H1 (cell line): ENCODE measurements around the gene UCN.

Experiments used
- BACH1 ChIP-seq: IDR thresholded peaks from 2 replicates; pipeline ENCODE4 v1.6.1; 2012; ENCODE audit warnings: low read length, improper control_type of control experiment
- EP300 ChIP-seq, 2 experiments: IDR thresholded peaks; 1 replicate in 1 of 2; 2 replicates in 1 of 2; pipeline ENCODE4 v1.6.1; 2011 to 2012; ENCODE audit warnings: low read depth in 2 of 2, low read length in 2 of 2, mild to moderate bottlenecking in 2 of 2, borderline replicate concordance in 1 of 2, inconsistent platforms in 1 of 2, moderate library complexity in 1 of 2
- EZH2 ChIP-seq: fragments of 200-600 bp; sonication (generic); IDR thresholded peaks from 2 replicates; pipeline ENCODE4 v1.7.1; 2012; ENCODE audit warnings: low read depth, mild to moderate bottlenecking, moderate library complexity, low read length, inconsistent platforms; ENCODE audit not compliant: severe bottlenecking
- POLR2A ChIP-seq, 2 experiments: IDR thresholded peaks; 1 replicate in 1 of 2; 2 replicates in 1 of 2; pipeline ENCODE4 v1.6.1; 2011; ENCODE audit warnings: low read depth in 2 of 2, low read length in 2 of 2, mild to moderate bottlenecking in 2 of 2; ENCODE audit errors: control extremely low read depth in 1 of 2
- SP1 ChIP-seq: IDR thresholded peaks from 2 replicates; pipeline ENCODE4 v1.6.1; 2011; ENCODE audit warnings: low read depth, low read length
- SUZ12 ChIP-seq: fragments of 200-600 bp; sonication (generic); IDR thresholded peaks from 2 replicates; pipeline ENCODE4 v1.6.1; 2012; ENCODE audit warnings: mild to moderate bottlenecking, inconsistent platforms, low read length, moderate library complexity, mixed read lengths
- TBP ChIP-seq: IDR thresholded peaks from 2 replicates; pipeline ENCODE4 v1.6.1; 2011; ENCODE audit warnings: low read depth, low read length, improper control_type of control experiment

DNA sequence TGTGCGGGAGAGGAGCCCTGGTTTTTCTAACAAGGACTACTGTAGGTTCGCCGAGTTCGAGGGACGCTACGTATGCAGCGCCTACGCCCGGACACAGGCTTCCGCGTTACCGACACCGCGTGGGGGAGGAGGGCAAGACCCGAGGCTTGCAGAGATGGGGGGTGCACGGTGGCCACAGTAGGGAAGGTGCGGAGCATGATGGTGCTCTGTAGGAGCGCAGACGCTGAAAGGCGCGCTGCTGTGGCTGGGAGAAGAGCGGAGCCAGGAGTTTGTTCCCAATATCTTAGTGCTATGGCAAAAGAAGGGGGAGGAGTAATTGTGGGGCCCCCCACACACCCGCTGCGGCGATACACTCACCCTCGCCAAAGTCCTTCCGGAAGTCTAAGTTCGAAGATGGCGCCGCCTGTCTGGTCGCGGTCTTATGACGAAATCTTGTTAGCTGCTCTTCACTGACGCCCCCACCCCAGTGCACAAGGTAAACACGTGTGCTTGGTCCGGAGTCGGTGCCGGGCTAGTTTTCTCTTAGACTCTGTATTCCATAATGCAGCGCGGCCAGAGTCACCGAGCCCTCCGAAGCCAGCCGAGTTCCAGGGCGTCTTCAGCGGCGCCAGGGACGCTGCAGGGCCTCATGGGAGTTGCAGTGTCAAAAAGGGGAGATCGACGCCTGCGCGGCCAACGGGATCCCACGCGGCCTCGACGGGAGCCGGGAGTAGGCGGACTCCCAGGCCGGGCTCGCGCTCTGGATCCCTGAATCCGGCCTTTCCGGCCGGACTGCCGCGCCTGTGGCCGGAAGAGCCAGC lies 48.3 kb upstream of the UCN start, which contains the start of gene GTF3C2:
- TF ChIP-seq BACH1: no peak
- peak; percentile 8; the same call in 1 of the 2 replicates for TF ChIP-seq SP1
- TF ChIP-seq EZH2: no peak
- TF ChIP-seq EP300 (IDR thresholded peaks at IDR 0.05; ENCODE audit: borderline replicate concordance in 1 of 2, low read depth in 2 of 2, low read length in 2 of 2): no peak
- no peak for TF ChIP-seq SUZ12
- peak; percentile 59 to 91 for TF ChIP-seq POLR2A (IDR thresholded peaks at IDR 0.05; ENCODE audit: control extremely low read depth in 1 of 2, low read depth in 2 of 2, low read length in 2 of 2)
- TF ChIP-seq TBP: peak; percentile 75
